PFSK-1 (cell line): ENCODE measurements around the gene ZFPM1.

Source experiments
- POLR2AphosphoS5 ChIP-seq: IDR thresholded peaks from 2 replicates; pipeline ENCODE4 v1.6.1; 2012; ENCODE audit warnings: low read depth, mild to moderate bottlenecking, control low read depth, low read length, moderate library complexity
- SIN3A ChIP-seq: IDR thresholded peaks from 2 replicates; pipeline ENCODE4 v1.6.1; 2012; ENCODE audit warnings: mild to moderate bottlenecking, low read length, moderate library complexity, borderline replicate concordance; ENCODE audit not compliant: insufficient read depth
- TAF1 ChIP-seq: IDR thresholded peaks from 2 replicates; pipeline ENCODE4 v1.6.1; 2012; ENCODE audit warnings: low read length, control low read depth, borderline replicate concordance; ENCODE audit not compliant: insufficient read depth
- TF ChIP-seq, protein P1 (sequence below), 2 experiments: IDR thresholded peaks; 2 replicates each; pipeline versions ENCODE4 v1.6.1 to v1.8.0; 2011 to 2012; ENCODE audit warnings: low read depth in 2 of 2, low read length in 2 of 2, control low read depth in 1 of 2, inconsistent platforms in 1 of 2, mild to moderate bottlenecking in 1 of 2, moderate library complexity in 1 of 2; ENCODE audit not compliant: insufficient read depth in 1 of 2

DNA sequence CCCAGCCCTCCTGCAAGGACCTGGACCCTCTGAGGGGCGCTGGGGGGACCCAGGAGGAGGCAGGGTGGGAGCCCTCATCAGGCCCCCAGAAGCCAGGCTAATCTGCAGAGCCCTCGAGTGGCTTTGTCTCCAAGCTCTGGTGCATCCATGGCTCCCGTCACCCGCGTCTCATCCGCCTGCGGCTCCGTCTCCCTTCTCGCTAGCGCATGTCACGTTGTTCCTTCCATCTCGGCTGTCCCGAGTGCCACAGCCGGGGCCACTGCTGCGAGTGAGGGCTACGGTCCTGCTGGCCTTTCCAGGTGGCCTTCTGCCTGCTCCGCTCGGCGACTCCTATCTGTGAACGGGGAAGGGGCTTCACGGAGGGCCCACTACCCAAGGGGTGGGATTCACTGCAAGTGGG is 53.6 kb downstream of the ZFPM1 start:
- no peak for TF ChIP-seq POLR2AphosphoS5
- TF ChIP-seq SIN3A: no peak
- TF ChIP-seq TAF1: no peak
- TF ChIP-seq, protein P1, sequence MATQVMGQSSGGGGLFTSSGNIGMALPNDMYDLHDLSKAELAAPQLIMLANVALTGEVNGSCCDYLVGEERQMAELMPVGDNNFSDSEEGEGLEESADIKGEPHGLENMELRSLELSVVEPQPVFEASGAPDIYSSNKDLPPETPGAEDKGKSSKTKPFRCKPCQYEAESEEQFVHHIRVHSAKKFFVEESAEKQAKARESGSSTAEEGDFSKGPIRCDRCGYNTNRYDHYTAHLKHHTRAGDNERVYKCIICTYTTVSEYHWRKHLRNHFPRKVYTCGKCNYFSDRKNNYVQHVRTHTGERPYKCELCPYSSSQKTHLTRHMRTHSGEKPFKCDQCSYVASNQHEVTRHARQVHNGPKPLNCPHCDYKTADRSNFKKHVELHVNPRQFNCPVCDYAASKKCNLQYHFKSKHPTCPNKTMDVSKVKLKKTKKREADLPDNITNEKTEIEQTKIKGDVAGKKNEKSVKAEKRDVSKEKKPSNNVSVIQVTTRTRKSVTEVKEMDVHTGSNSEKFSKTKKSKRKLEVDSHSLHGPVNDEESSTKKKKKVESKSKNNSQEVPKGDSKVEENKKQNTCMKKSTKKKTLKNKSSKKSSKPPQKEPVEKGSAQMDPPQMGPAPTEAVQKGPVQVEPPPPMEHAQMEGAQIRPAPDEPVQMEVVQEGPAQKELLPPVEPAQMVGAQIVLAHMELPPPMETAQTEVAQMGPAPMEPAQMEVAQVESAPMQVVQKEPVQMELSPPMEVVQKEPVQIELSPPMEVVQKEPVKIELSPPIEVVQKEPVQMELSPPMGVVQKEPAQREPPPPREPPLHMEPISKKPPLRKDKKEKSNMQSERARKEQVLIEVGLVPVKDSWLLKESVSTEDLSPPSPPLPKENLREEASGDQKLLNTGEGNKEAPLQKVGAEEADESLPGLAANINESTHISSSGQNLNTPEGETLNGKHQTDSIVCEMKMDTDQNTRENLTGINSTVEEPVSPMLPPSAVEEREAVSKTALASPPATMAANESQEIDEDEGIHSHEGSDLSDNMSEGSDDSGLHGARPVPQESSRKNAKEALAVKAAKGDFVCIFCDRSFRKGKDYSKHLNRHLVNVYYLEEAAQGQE (IDR thresholded peaks at IDR 0.05; ENCODE audit: insufficient read depth in 1 of 2, low read depth in 2 of 2, low read length in 2 of 2): no peak
